UCSD-AML1 (cell line): ENCODE data around the gene ABCG5.

Source experiments
- DNase-seq: peaks from one replicate; lab custom pipeline; 2025; ENCODE audit not compliant: unreplicated experiment; lab: John Stamatoyannopoulos, UW

ABCG5 gene

GRCh38 chr2:43838560-43839267 is at the start of gene ABCG5, which contains the start of gene ABCG8:
Gene ABCG5, minus strand, starts transcription at chr2:43838839. Its CDS starts 160 bp downstream, at chr2:43838679.
Gene ABCG8, plus strand, starts transcription at chr2:43838971. Its CDS starts 83 bp downstream, at chr2:43839054.
- DNase-seq: no peak

- DNase-seq: no peak
Observed at GRCh38 chr2:43887176-43887575, 48.5 kb upstream of the ABCG5 start.

- no peak for DNase-seq
Observed at GRCh38 chr2:43885132-43885632, 46.5 kb upstream of the ABCG5 start.

DNA sequence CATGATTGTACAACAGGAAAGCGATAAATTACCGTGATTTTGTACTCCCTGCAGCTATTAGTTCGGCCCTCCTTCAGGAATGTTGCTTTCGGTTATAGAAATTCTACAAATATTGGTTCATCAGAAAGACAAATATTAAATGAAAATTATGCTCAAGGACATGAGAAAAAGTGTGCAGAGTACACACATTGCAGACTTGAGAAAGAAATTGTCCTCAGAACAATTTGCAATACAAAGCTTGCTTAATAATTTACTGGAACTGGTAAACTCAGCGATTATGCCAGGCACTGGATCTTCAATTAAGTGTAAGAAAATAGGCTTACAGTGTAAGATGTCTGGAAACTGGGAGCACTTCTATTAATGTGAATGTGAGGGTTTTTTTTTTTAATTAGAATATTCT is 46.0 kb upstream of the ABCG5 start:
- no peak for DNase-seq

DNA sequence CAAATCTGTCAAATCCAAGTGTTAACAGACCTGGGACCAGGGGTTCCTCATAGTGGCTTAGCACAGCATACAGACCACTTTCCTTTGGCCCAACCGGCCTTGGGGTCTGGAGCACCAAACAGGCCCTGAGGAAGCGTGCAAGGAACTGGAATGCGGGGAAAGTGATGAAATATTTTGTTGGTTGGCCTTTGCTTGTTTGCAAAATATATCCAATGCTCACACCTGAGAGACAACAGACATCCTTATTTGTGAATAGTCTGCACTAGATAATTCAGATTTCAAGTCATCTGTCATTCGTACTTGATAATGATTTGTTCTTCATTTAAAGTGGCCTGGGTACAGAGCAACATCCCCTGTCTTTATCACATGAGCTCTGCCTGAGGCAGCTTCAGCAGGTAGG is 43.7 kb upstream of the ABCG5 start:
- no peak for DNase-seq

GRCh38 chr2:43880952-43881351 is 42.3 kb upstream of the ABCG5 start:
- DNase-seq: no peak

DNA sequence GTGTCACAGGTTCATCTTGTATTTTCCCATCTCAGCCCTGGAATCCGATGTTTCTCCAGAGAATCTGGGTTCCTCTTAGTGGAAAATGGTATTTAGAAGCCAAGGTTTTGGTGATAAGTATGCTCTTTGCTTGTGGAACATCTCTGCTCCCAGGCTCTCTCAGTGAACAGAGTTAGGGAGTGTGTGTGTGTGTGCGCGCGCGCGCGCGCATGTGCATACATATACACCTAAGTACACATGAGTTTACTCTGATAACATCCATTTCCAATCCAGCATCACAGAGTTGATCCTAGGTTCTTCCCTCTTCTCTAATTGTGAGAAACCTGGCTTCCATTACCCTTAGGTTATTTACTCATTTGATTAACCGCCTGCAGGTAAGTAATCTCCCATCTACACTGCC is 41.8 kb upstream of the ABCG5 start:
- DNase-seq: no peak

- no peak for DNase-seq
Observed at GRCh38 chr2:43879261-43879660, 40.6 kb upstream of the ABCG5 start.

DNA sequence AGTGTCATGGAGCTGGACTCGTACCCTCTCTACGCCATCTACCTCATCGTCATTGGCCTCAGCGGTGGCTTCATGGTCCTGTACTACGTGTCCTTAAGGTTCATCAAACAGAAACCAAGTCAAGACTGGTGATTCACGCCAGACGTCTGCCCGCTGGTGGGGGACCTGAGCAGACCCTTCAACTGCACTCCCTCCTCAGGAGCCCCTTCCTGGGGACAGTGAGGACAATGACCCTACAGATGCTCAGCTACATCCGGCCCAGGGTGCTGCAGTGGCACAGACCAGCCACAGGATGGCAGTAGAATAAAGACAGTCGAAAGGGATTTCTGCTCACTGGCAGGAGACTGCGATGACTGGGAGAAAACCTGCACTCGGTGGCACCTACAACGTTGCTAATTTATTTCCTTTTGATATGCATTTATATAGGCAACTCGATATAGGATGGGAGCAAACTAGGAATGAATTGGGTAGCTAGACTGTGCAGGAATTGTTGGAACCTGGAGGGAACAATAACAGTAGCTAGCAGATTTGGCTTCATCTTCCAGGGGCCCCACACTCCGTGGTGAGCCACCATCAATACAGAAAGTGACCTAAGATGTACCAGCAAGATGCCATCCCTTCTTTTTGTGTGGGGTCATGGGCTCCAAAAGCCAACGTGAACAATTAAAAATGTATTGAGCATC is 39.3 kb upstream of the ABCG5 start:
- DNase-seq: peak; percentile 54

DNA sequence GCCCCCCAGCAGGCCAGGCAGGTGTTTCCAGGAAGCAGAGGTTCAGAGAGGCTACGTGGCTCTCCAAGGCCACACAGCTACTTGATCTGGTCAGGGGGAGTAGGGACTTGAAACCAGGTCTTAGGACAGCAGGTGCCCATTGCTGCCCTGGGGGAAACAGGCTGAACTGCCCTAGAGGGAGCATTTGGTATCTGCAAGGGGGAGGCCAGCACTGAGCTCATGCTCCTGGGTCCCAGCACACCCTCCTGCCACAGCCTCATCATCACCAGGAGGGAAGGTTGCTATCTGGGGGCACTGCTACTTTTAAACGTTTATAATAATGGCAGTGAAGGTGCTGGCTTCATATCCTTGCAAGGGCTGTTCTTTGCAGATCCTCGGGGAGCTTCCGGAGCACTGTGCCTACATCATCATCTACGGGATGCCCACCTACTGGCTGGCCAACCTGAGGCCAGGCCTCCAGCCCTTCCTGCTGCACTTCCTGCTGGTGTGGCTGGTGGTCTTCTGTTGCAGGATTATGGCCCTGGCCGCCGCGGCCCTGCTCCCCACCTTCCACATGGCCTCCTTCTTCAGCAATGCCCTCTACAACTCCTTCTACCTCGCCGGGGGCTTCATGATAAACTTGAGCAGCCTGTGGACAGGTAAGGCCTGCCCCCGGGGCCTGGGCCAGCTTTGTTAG is 36.3 kb upstream of the ABCG5 start:
- no peak for DNase-seq

GRCh38 chr2:43872151-43872550 is 33.5 kb upstream of the ABCG5 start:
- no peak for DNase-seq

GRCh38 chr2:43855292-43855691 is 16.7 kb upstream of the ABCG5 start:
- no peak for DNase-seq

- no peak for DNase-seq
Observed at GRCh38 chr2:43854671-43855070, 16.0 kb upstream of the ABCG5 start.

DNA sequence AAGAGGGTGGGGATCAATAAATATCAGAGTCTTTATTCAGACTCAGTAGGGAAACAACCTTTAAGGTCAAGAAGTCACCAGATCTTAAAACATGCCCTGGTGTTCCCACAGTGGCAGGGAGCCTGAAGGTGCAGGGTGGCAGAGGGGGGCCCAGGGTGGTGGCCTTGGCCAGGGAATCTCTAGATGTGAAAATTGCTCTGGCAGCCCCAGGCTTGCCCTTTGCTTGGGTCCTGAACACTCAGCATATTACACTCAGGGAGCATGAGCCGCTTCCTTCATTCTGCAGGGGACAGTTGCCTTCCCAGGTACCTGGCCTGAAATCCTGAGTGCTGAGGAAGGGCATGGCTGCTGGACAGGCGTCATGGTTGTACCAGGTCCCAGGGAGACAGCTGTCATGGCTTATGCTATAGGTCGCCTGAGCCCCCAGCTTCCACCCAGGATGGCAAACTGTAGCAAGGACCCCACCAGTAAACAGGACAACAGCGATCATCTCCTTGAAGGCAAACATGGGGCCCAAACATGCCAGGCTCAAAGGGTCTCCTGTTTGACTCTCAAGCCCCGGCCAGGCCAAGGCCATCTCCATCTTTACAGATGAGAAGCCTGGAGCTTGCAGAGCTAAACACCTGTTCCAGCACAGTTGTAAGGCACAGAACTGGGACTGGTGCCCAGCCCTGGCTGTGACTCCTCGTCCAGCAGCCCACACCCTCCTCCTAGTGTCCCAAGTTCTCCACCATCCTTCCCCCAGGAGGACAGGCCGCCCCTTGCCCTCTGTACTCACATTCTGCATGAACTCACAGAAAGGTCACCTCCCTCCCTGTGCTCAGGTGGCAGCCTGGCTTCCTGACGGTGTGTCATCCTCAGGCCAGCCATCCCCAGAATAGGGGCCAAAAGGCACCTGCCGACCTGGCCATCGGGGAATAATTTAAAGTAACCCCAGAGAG is 14.8 kb upstream of the ABCG5 start:
- no peak for DNase-seq

DNA sequence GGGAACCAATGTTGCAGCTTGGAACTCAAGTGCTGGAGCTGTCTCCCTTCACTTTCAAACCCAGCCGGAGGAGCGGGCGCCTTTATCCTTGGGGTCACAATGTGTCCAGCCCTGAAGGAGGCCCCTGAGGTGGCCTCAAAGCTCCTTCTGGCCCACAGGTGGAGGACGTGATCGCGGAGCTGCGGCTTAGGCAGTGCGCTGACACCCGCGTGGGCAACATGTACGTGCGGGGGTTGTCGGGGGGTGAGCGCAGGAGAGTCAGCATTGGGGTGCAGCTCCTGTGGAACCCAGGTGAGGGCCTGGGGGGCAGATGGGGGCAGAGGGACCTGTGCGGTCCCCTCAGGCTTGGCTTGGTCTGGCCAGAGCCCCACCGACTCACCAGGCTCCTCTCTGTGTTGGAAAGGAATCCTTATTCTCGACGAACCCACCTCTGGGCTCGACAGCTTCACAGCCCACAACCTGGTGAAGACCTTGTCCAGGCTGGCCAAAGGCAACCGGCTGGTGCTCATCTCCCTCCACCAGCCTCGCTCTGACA is 13.6 kb upstream of the ABCG5 start:
- DNase-seq: no peak

DNA sequence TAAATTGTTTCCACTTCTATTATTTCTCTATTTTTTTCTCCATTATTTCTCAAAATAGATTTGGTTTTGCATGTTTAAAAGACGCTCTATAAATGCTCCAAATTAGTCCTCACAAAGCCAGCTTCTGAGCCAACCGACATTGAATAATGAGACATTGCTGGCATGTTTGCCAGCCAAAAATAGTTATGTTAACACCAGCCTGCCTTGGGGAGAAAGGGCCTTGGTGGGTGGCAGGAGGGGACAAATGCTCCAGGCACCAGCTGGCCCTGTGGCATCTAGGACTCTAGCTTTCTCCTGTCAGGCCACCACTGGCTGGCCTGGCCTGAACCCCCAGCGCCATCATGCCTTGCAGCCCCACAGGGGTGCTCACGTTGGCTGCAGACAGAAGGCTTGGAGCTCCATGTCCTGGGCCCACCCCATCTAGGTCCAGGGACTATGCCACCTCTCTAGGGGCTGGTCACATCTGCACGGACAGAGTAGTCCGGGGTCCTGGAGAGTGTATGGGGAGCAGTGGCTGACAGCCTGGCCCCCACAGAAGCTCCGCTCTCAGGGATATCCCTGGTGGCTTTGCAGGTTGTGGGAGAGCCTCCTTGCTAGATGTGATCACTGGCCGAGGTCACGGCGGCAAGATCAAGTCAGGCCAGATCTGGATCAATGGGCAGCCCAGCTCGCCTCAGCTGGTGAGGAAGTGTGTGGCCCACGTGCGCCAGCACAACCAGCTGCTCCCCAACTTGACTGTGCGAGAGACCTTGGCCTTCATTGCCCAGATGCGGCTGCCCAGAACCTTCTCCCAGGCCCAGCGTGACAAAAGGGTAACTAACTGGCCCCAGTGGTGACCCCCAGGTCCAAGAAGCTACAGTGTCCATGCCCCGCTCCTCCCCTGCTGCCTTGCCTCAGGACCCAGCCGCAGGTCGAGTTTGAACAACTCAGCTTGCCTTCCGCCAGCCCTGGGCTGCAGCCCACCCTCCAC is 12.7 kb upstream of the ABCG5 start:
- DNase-seq: no peak

DNA sequence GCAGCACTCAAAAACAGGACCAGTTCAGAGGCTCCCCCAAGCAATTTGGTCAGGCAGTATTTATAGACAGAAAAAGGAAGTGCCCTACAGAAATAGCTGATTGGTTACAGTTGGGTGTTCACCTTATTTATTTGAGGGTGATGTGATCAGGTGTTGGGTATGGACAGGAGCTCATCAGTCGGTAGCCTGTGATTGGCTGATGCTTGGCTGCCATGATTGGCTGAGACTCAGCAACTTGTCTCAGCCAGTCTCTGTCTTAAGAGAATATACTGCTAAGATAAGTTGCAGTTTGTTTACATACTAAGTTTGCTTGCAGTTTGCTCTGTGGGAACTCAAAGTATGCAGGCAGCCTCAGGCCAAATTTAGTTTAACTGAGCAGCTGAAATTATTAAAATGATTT is 9.6 kb upstream of the ABCG5 start:
- no peak for DNase-seq

GRCh38 chr2:43846140-43846793 is 7.6 kb upstream of the ABCG5 start:
- DNase-seq: no peak

- DNase-seq: no peak
Observed at GRCh38 chr2:43845181-43845580, 6.5 kb upstream of the ABCG5 start.
